HS-27A (cell line): ENCODE measurements around the gene PRSS56.

Experiments
- DNase-seq: peaks from one replicate; pipeline ENCODE4 v3.0.0-alpha.2; 2012; ENCODE audit warnings: low read depth, missing footprints

Gene PRSS56

GRCh38 chr2:232519581-232520438, at the start of gene PRSS56:
Gene PRSS56 (plus strand): TSS chr2:232520388. CDS start chr2:232520599, 211 bp downstream.
- no peak for DNase-seq

GRCh38 chr2:232473467-232473890, 46.7 kb upstream of the PRSS56 start:
- peak; percentile 1 for DNase-seq

GRCh38 chr2:232476045-232476444, 44.1 kb upstream of the PRSS56 start:
- DNase-seq, result no peak

- no peak for DNase-seq
These were observed 43.4 kb upstream of the PRSS56 start for GRCh38 chr2:232476791-232477190.

GRCh38 chr2:232477751-232478510, 42.3 kb upstream of the PRSS56 start:
- DNase-seq, result no peak

- DNase-seq, result no peak
These were observed 41.4 kb upstream of the PRSS56 start for GRCh38 chr2:232478571-232479340.

GRCh38 chr2:232479341-232480200, 40.6 kb upstream of the PRSS56 start:
- no peak for DNase-seq

GRCh38 chr2:232480201-232481190, 39.7 kb upstream of the PRSS56 start:
- DNase-seq, result no peak

- no peak for DNase-seq
These were observed 38.7 kb upstream of the PRSS56 start for GRCh38 chr2:232481322-232482140.

- no peak for DNase-seq
These were observed 37.6 kb upstream of the PRSS56 start for GRCh38 chr2:232482301-232483238.

GRCh38 chr2:232483311-232483922, 36.8 kb upstream of the PRSS56 start:
- no peak for DNase-seq

- no peak for DNase-seq
These were observed 36.1 kb upstream of the PRSS56 start for GRCh38 chr2:232483923-232484627.

- DNase-seq, result no peak
These were observed 35.4 kb upstream of the PRSS56 start for GRCh38 chr2:232484628-232485347.

- DNase-seq, result no peak
These were observed 34.8 kb upstream of the PRSS56 start for GRCh38 chr2:232485348-232485756.

- DNase-seq, result no peak
These were observed 34.2 kb upstream of the PRSS56 start for GRCh38 chr2:232485757-232486557.
